SJSA1 (cell line): Measurements from ENCODE around the gene AGBL4. TPM values are rescaled to one million over a fixed set of nuclear protein-coding genes. Genes with fewer than 3 reads are reported as not detected.
"Not testable (repeated sequence)": the region's sequence is repeated elsewhere in the genome, so short reads cannot be mapped to it uniquely, and the experiment has no call there.

ENCODE experiments used
- DNase-seq, 2 experiments: peaks; one replicate each; pipeline ENCODE4 v3.0.0-alpha.2; 2015 to 2020; ENCODE audit warnings: low spot score in 2 of 2, low read depth in 1 of 2
- H3K27ac ChIP-seq: fragments of 250-450 bp; sonication (Bioruptor Pico); 2 replicates; pipeline ENCODE4 v1.5.1; 2020; ENCODE audit warnings: mild to moderate bottlenecking, moderate library complexity
- H3K27me3 ChIP-seq: fragments of 250-450 bp; sonication (Bioruptor Pico); replicated peaks from 2 replicates; pipeline ENCODE4 v1.5.1; 2020; ENCODE audit warnings: mild to moderate bottlenecking, moderate library complexity
- H3K36me3 ChIP-seq: fragments of 250-450 bp; sonication (Bioruptor Pico); 2 replicates; pipeline ENCODE4 v1.5.1; 2020; ENCODE audit warnings: mild to moderate bottlenecking
- H3K4me1 ChIP-seq: fragments of 250-450 bp; sonication (Bioruptor Pico); replicated peaks from 2 replicates; pipeline ENCODE4 v1.6.1; 2021; ENCODE audit warnings: mild to moderate bottlenecking
- H3K4me3 ChIP-seq: fragments of 250-450 bp; sonication (Bioruptor Pico); 2 replicates; pipeline ENCODE4 v1.5.1; 2020; ENCODE audit warnings: mild to moderate bottlenecking
- H3K9me3 ChIP-seq: fragments of 250-450 bp; sonication (Bioruptor Pico); replicated peaks from 2 replicates; pipeline ENCODE4 v1.5.1; 2020; ENCODE audit warnings: mild to moderate bottlenecking
- total RNA-seq: library from RNA; depleted of rRNA; stranded (reverse); fragments of >200 nt; shearing (Covaris generic); gene quantifications from 2 replicates; pipeline ENCODE4 v1.2.3, GENCODE V29; 2014

The AGBL4 gene
- total RNA-seq, 1 experiment from 2014 or later = not detected

- Histone ChIP-seq H3K4me3 (no peak overlapping the region), H3K27me3 (no peaks in the 10 kb centered on the region), H3K27ac (no peak overlapping the region), H3K4me1 (no peaks in the 10 kb centered on the region), H3K9me3 (no peaks in the 10 kb centered on the region; the same call in 1 of the 2 replicates), H3K36me3 (no peaks in the 10 kb centered on the region)
- DNase-seq = no peak
Observed at GRCh38 chr1:49346767-49347349, 676.9 kb downstream of the AGBL4 start.

- no peak for DNase-seq
- Histone ChIP-seq H3K4me1 (no peaks in the 10 kb centered on the region), H3K36me3 (no peaks in the 10 kb centered on the region), H3K4me3 (no peak overlapping the region), H3K27me3 (no peaks in the 10 kb centered on the region), H3K27ac (no peak overlapping the region), H3K9me3 (no peaks in the 10 kb centered on the region)
Observed at GRCh38 chr1:49340576-49340975, 683.2 kb downstream of the AGBL4 start.

- no peaks in the 10 kb centered on the region for H3K4me1 ChIP-seq
- H3K4me3 ChIP-seq = no peak overlapping the region
- no peak for DNase-seq
- no peaks in the 10 kb centered on the region for H3K27me3 ChIP-seq
- no peak overlapping the region for H3K27ac ChIP-seq
- no peaks in the 10 kb centered on the region for H3K9me3 ChIP-seq
- H3K36me3 ChIP-seq = no peaks in the 10 kb centered on the region
Observed at GRCh38 chr1:49339043-49339442, 684.7 kb downstream of the AGBL4 start.

GRCh38 chr1:49337251-49337650, 686.5 kb downstream of the AGBL4 start:
- no peaks in the 10 kb centered on the region for H3K27me3 ChIP-seq
- no peaks in the 10 kb centered on the region for H3K36me3 ChIP-seq
- H3K4me3 ChIP-seq = no peak overlapping the region
- H3K27ac ChIP-seq = no peak overlapping the region
- no peak for DNase-seq
- H3K9me3 ChIP-seq = no peaks in the 10 kb centered on the region
- H3K4me1 ChIP-seq = no peaks in the 10 kb centered on the region

GRCh38 chr1:49333906-49334305, 689.8 kb downstream of the AGBL4 start:
- H3K9me3 ChIP-seq = no peaks in the 10 kb centered on the region
- no peaks in the 10 kb centered on the region for H3K4me1 ChIP-seq
- no peak overlapping the region for H3K27ac ChIP-seq
- H3K4me3 ChIP-seq = no peak overlapping the region
- DNase-seq = no peak
- no peaks in the 10 kb centered on the region for H3K27me3 ChIP-seq
- H3K36me3 ChIP-seq = no peaks in the 10 kb centered on the region

GRCh38 chr1:49331066-49331852, 692.5 kb downstream of the AGBL4 start:
- DNase-seq = no peak
- Histone ChIP-seq H3K27ac (no peak overlapping the region), H3K27me3 (no peaks in the 10 kb centered on the region), H3K36me3 (no peaks in the 10 kb centered on the region), H3K4me1 (no peaks in the 10 kb centered on the region), H3K4me3 (no peak overlapping the region), H3K9me3 (no peaks in the 10 kb centered on the region)

GRCh38 chr1:49323925-49324540, 699.7 kb downstream of the AGBL4 start:
- no peak for DNase-seq
- H3K27ac ChIP-seq = no peak overlapping the region
- no peak overlapping the region for H3K4me3 ChIP-seq
- no peaks in the 10 kb centered on the region for H3K4me1 ChIP-seq
- no peaks in the 10 kb centered on the region for H3K36me3 ChIP-seq
- H3K27me3 ChIP-seq = no peaks in the 10 kb centered on the region
- H3K9me3 ChIP-seq = no peaks in the 10 kb centered on the region; the same call in none of the 2 replicates

GRCh38 chr1:49320493-49320892, 703.3 kb downstream of the AGBL4 start:
- not testable (repeated sequence) for H3K36me3 ChIP-seq, H3K4me3 ChIP-seq, DNase-seq, H3K27me3 ChIP-seq, H3K4me1 ChIP-seq, H3K9me3 ChIP-seq, H3K27ac ChIP-seq

GRCh38 chr1:49319426-49319963, 704.3 kb downstream of the AGBL4 start:
- no peaks in the 10 kb centered on the region for H3K27me3 ChIP-seq
- no peak overlapping the region for H3K4me3 ChIP-seq
- H3K4me1 ChIP-seq = no peaks in the 10 kb centered on the region
- no peak overlapping the region for H3K27ac ChIP-seq
- H3K9me3 ChIP-seq = no peaks in the 10 kb centered on the region; the same call in none of the 2 replicates
- no peak for DNase-seq
- no peaks in the 10 kb centered on the region for H3K36me3 ChIP-seq

GRCh38 chr1:49318218-49318617, 705.5 kb downstream of the AGBL4 start:
- no peaks in the 10 kb centered on the region for H3K36me3 ChIP-seq
- H3K27ac ChIP-seq = no peak overlapping the region

GRCh38 chr1:49307457-49307856, 716.3 kb downstream of the AGBL4 start:
- H3K27me3 ChIP-seq = no peaks in the 10 kb centered on the region
- H3K27ac ChIP-seq = no peak overlapping the region
- no peaks in the 10 kb centered on the region for H3K36me3 ChIP-seq
- no peak for DNase-seq
- H3K9me3 ChIP-seq = peaks cover 2% of the 10 kb centered on the region; the same call in 1 of the 2 replicates
- no peak overlapping the region for H3K4me3 ChIP-seq
- no peaks in the 10 kb centered on the region for H3K4me1 ChIP-seq

More at GRCh38 chr1:49318218-49318617, 705.5 kb downstream of the AGBL4 start:
- DNase-seq = no peak
- H3K9me3 ChIP-seq = no peaks in the 10 kb centered on the region; the same call in none of the 2 replicates
- H3K4me1 ChIP-seq = no peaks in the 10 kb centered on the region
- H3K4me3 ChIP-seq = no peak overlapping the region
- H3K27me3 ChIP-seq = no peaks in the 10 kb centered on the region

GRCh38 chr1:49306507-49307070, 717.2 kb downstream of the AGBL4 start:
- no peaks in the 10 kb centered on the region for H3K36me3 ChIP-seq
- no peaks in the 10 kb centered on the region for H3K27me3 ChIP-seq
- DNase-seq = no peak
- peaks cover 2% of the 10 kb centered on the region; the same call in 1 of the 2 replicates for H3K9me3 ChIP-seq
- no peaks in the 10 kb centered on the region for H3K4me1 ChIP-seq
- no peak overlapping the region for H3K4me3 ChIP-seq
- H3K27ac ChIP-seq = no peak overlapping the region

- H3K36me3 ChIP-seq, H3K27me3 ChIP-seq, H3K9me3 ChIP-seq, H3K27ac ChIP-seq, H3K4me1 ChIP-seq, DNase-seq, H3K4me3 ChIP-seq: not testable (repeated sequence)
Observed at GRCh38 chr1:49302400-49302799, 721.4 kb downstream of the AGBL4 start.

GRCh38 chr1:49298304-49298703, 725.5 kb downstream of the AGBL4 start:
- Histone ChIP-seq H3K36me3 (no peaks in the 10 kb centered on the region), H3K27me3 (no peaks in the 10 kb centered on the region), H3K4me3 (no peak overlapping the region), H3K27ac (no peak overlapping the region), H3K4me1 (no peaks in the 10 kb centered on the region), H3K9me3 (peaks cover 12% of the 10 kb centered on the region)
- no peak for DNase-seq
